HEK293 (cell line): ENCODE data around the gene TSPAN1.

ENCODE experiments used
- BCL11A ChIP-seq: fragments of 450-650 bp; formaldehyde crosslinking; IDR thresholded peaks from 2 replicates; pipeline ENCODE4 v1.5.1; 2016; ENCODE audit warnings: low read depth, missing biosample characterization, missing genetic modification characterization
- GLI2 ChIP-seq: fragments of 450-650 bp; formaldehyde crosslinking; IDR thresholded peaks from 2 replicates; pipeline ENCODE4; 2017; ENCODE audit warnings: missing biosample characterization, missing genetic modification characterization, low read depth, borderline replicate concordance
- GLI4 ChIP-seq: fragments of 450-650 bp; formaldehyde crosslinking; IDR thresholded peaks from 2 replicates; pipeline ENCODE4 v1.5.1; 2016; ENCODE audit warnings: missing biosample characterization, missing genetic modification characterization
- SCRT2 ChIP-seq: fragments of 450-650 bp; formaldehyde crosslinking; IDR thresholded peaks from 2 replicates; pipeline ENCODE4 v1.5.1; 2016; ENCODE audit warnings: missing biosample characterization, missing genetic modification characterization
- ZBTB48 ChIP-seq: fragments of 450-650 bp; formaldehyde crosslinking; IDR thresholded peaks from 2 replicates; pipeline ENCODE4 v1.5.1; 2016; ENCODE audit warnings: missing biosample characterization, missing genetic modification characterization
- ZNF114 ChIP-seq: fragments of 450-650 bp; formaldehyde crosslinking; IDR thresholded peaks from 2 replicates; pipeline ENCODE4 v1.5.0; 2017; ENCODE audit warnings: missing biosample characterization, missing genetic modification characterization
- ZNF132 ChIP-seq: fragments of 450-650 bp; formaldehyde crosslinking; IDR thresholded peaks from 2 replicates; pipeline ENCODE4 v1.5.1; 2017; ENCODE audit warnings: missing biosample characterization, missing genetic modification characterization, borderline replicate concordance
- ZNF133 ChIP-seq: fragments of 450-650 bp; formaldehyde crosslinking; IDR thresholded peaks from 2 replicates; pipeline ENCODE4 v1.5.1; 2016; ENCODE audit warnings: missing biosample characterization, missing genetic modification characterization
- ZNF202 ChIP-seq: fragments of 450-650 bp; formaldehyde crosslinking; IDR thresholded peaks from 2 replicates; pipeline ENCODE4 v1.5.1; 2016; ENCODE audit warnings: missing biosample characterization, missing genetic modification characterization, borderline replicate concordance
- ZNF221 ChIP-seq: fragments of 450-650 bp; formaldehyde crosslinking; IDR thresholded peaks from 2 replicates; pipeline ENCODE4 v1.5.1; 2017; ENCODE audit warnings: missing biosample characterization, missing genetic modification characterization, borderline replicate concordance
- ZNF23 ChIP-seq: fragments of 450-650 bp; formaldehyde crosslinking; IDR thresholded peaks from 2 replicates; pipeline ENCODE4 v1.5.1; 2016; ENCODE audit warnings: missing biosample characterization, missing genetic modification characterization, borderline replicate concordance
- ZNF239 ChIP-seq: fragments of 450-650 bp; formaldehyde crosslinking; IDR thresholded peaks from 2 replicates; pipeline ENCODE4 v1.5.1; 2016; ENCODE audit warnings: missing biosample characterization, missing genetic modification characterization
- ZNF292 ChIP-seq: fragments of 450-650 bp; formaldehyde crosslinking; IDR thresholded peaks from 2 replicates; pipeline ENCODE4 v1.5.1; 2016; ENCODE audit warnings: low read depth, missing biosample characterization, missing genetic modification characterization, borderline replicate concordance
- ZNF324 ChIP-seq: fragments of 450-650 bp; formaldehyde crosslinking; IDR thresholded peaks from 2 replicates; pipeline ENCODE4 v1.5.1; 2016; ENCODE audit warnings: missing biosample characterization, missing genetic modification characterization
- ZNF335 ChIP-seq: fragments of 450-650 bp; formaldehyde crosslinking; conservative IDR thresholded peaks from 2 replicates; pipeline ENCODE4 v1.5.1; 2016; ENCODE audit warnings: missing biosample characterization, missing genetic modification characterization
- ZNF354C ChIP-seq: fragments of 450-650 bp; formaldehyde crosslinking; IDR thresholded peaks from 2 replicates; pipeline ENCODE4 v1.5.1; 2016; ENCODE audit warnings: missing biosample characterization, missing genetic modification characterization, low read depth, borderline replicate concordance
- ZNF394 ChIP-seq: fragments of 450-650 bp; formaldehyde crosslinking; IDR thresholded peaks from 2 replicates; pipeline ENCODE4 v1.5.1; 2016; ENCODE audit warnings: missing biosample characterization, missing genetic modification characterization, mild to moderate bottlenecking, moderate library complexity, borderline replicate concordance
- ZNF416 ChIP-seq: fragments of 450-650 bp; formaldehyde crosslinking; IDR thresholded peaks from 2 replicates; pipeline ENCODE4 v1.5.1; 2016; ENCODE audit warnings: missing biosample characterization, missing genetic modification characterization
- ZNF473 ChIP-seq: fragments of 450-650 bp; formaldehyde crosslinking; IDR thresholded peaks from 2 replicates; pipeline ENCODE4 v1.5.1; 2017; ENCODE audit warnings: missing biosample characterization, missing genetic modification characterization
- ZNF510 ChIP-seq: fragments of 450-650 bp; formaldehyde crosslinking; IDR thresholded peaks from 2 replicates; pipeline ENCODE4 v1.5.1; 2018; ENCODE audit warnings: mild to moderate bottlenecking, missing genetic modification characterization, missing biosample characterization; ENCODE audit not compliant: insufficient replicate concordance
- ZNF596 ChIP-seq: fragments of 450-650 bp; IDR thresholded peaks from 2 replicates; pipeline ENCODE4 v1.5.0; 2018; ENCODE audit warnings: missing biosample characterization, mild to moderate bottlenecking, missing genetic modification characterization, moderate library complexity
- ZNF600 ChIP-seq: fragments of 450-650 bp; formaldehyde crosslinking; IDR thresholded peaks from 2 replicates; pipeline ENCODE4 v1.5.1; 2016; ENCODE audit warnings: missing biosample characterization, missing genetic modification characterization
- ZNF777 ChIP-seq: fragments of 450-650 bp; formaldehyde crosslinking; IDR thresholded peaks from 2 replicates; pipeline ENCODE4 v1.5.1; 2017; ENCODE audit warnings: missing biosample characterization, missing genetic modification characterization, borderline replicate concordance
- ZSCAN23 ChIP-seq: fragments of 450-650 bp; formaldehyde crosslinking; IDR thresholded peaks from 2 replicates; pipeline ENCODE4 v1.5.1; 2016; ENCODE audit warnings: missing biosample characterization, missing genetic modification characterization
- TF ChIP-seq, protein P1 (sequence below): fragments of 450-650 bp; formaldehyde crosslinking; IDR thresholded peaks from 2 replicates; pipeline ENCODE4 v1.5.1; 2016; ENCODE audit warnings: missing biosample characterization, missing genetic modification characterization
- TF ChIP-seq, protein P2 (sequence below): fragments of 450-650 bp; formaldehyde crosslinking; IDR thresholded peaks from 2 replicates; pipeline ENCODE4 v1.5.1; 2016; ENCODE audit warnings: missing biosample characterization, missing genetic modification characterization
- TF ChIP-seq, protein P3 (sequence below): fragments of 450-650 bp; formaldehyde crosslinking; IDR thresholded peaks from 2 replicates; pipeline ENCODE4 v1.5.1; 2016; ENCODE audit warnings: missing biosample characterization, missing genetic modification characterization
- TF ChIP-seq, protein P4 (sequence below): fragments of 450-650 bp; formaldehyde crosslinking; IDR thresholded peaks from 2 replicates; pipeline ENCODE4 v1.5.1; 2016; ENCODE audit warnings: missing biosample characterization, missing genetic modification characterization
- TF ChIP-seq, protein P5 (sequence below): fragments of 450-650 bp; formaldehyde crosslinking; IDR thresholded peaks from 2 replicates; pipeline ENCODE4 v1.5.1; 2016; ENCODE audit warnings: missing biosample characterization, missing genetic modification characterization
- TF ChIP-seq, protein P6 (sequence below): fragments of 450-650 bp; formaldehyde crosslinking; IDR thresholded peaks from 2 replicates; pipeline ENCODE4; 2016; ENCODE audit warnings: missing biosample characterization, missing genetic modification characterization

Gene TSPAN1

DNA sequence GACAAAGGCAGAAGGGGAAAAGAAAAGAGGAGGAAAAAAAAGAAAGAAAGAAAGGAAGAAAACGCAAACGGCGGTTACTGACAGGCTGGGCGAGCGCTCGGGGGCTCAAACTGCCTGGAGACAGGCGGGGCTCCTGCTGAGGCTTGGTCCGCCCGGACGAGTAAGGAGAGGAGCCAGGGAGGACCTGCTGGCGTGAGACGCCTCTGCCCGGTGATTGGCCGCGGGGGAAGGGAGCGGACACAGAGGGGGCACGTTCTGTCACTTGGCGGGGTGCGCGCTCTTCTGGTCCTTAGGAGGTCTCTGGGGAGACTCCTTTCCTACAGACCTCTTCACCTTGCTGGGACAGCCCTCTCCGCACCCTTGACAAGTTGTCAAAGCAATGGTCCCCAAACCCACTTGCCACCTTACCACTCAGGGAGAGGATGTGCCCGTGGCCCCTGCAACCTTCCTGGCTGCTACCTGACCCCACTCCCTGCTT is 41.7 kb upstream of the TSPAN1 start (continued):
- TF ChIP-seq, protein P1, sequence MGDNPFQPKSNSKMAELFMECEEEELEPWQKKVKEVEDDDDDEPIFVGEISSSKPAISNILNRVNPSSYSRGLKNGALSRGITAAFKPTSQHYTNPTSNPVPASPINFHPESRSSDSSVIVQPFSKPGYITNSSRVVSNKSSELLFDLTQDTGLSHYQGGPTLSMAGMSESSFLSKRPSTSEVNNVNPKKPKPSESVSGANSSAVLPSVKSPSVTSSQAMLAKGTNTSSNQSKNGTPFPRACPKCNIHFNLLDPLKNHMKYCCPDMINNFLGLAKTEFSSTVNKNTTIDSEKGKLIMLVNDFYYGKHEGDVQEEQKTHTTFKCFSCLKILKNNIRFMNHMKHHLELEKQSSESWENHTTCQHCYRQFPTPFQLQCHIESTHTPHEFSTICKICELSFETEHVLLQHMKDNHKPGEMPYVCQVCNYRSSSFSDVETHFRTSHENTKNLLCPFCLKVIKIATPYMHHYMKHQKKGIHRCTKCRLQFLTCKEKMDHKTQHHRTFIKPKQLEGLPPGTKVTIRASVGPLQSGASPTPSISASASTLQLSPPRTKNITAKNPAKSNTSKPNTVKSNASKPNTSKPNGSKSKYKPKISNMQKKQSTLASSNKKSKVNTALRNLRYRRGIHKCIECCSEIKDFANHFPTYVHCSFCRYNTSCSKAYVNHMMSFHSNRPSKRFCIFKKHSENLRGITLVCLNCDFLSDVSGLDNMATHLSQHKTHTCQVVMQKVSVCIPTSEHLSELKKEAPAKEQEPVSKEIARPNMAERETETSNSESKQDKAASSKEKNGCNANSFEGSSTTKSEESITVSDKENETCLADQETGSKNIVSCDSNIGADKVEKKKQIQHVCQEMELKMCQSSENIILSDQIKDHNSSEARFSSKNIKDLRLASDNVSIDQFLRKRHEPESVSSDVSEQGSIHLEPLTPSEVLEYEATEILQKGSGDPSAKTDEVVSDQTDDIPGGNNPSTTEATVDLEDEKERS = no peak
- TF ChIP-seq ZNF132 = no peak
- TF ChIP-seq, protein P2, sequence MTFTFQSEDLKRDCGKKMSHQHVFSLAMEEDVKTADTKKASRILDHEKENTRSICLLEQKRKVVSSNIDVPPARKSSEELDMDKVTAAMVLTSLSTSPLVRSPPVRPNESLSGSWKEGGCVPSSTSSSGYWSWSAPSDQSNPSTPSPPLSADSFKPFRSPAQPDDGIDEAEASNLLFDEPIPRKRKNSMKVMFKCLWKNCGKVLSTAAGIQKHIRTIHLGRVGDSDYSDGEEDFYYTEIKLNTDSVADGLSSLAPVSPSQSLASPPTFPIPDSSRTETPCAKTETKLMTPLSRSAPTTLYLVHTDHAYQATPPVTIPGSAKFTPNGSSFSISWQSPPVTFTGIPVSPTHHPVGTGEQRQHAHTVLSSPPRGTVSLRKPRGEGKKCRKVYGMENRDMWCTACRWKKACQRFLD = 0 out of 2 replicates have a peak, but pooled peaks have one; percentile 88
- peak; percentile 99 for TF ChIP-seq ZNF335 (tag by site-specific recombination)
- no peak for TF ChIP-seq ZNF239 (tag by site-specific recombination)
- TF ChIP-seq BCL11A (tag by site-specific recombination) = 0 out of 2 replicates have a peak, but pooled peaks have one; percentile 12
- TF ChIP-seq ZNF114 (tag by site-specific recombination) = no peak
- no peak for TF ChIP-seq ZNF221 (tag by site-specific recombination)
- TF ChIP-seq ZNF133 (tag by site-specific recombination) = no peak
- TF ChIP-seq GLI2 (tag by site-specific recombination) = no peak
- no peak for TF ChIP-seq ZSCAN23
- TF ChIP-seq ZBTB48 (tag by site-specific recombination) = peak; percentile 88
- TF ChIP-seq, protein P3, sequence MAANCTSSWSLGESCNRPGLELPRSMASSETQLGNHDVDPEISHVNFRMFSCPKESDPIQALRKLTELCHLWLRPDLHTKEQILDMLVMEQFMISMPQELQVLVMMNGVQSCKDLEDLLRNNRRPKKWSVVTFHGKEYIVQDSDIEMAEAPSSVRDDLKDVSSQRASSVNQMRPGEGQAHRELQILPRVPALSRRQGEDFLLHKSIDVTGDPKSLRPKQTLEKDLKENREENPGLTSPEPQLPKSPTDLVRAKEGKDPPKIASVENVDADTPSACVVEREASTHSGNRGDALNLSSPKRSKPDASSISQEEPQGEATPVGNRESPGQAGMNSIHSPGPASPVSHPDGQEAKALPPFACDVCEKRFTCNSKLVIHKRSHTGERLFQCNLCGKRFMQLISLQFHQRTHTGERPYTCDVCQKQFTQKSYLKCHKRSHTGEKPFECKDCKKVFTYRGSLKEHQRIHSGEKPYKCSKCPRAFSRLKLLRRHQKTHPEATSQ (tag by site-specific recombination) = no peak
- no peak for TF ChIP-seq ZNF777 (tag by site-specific recombination)
- TF ChIP-seq ZNF23 (tag by site-specific recombination) = no peak
- peak; percentile 44 for TF ChIP-seq ZNF600 (tag by site-specific recombination)
- TF ChIP-seq ZNF416 (tag by site-specific recombination) = no peak
- TF ChIP-seq GLI4 (tag by site-specific recombination) = no peak
- TF ChIP-seq ZNF324 = peak; percentile 16; the same call in 1 of the 2 replicates
- TF ChIP-seq, protein P4, sequence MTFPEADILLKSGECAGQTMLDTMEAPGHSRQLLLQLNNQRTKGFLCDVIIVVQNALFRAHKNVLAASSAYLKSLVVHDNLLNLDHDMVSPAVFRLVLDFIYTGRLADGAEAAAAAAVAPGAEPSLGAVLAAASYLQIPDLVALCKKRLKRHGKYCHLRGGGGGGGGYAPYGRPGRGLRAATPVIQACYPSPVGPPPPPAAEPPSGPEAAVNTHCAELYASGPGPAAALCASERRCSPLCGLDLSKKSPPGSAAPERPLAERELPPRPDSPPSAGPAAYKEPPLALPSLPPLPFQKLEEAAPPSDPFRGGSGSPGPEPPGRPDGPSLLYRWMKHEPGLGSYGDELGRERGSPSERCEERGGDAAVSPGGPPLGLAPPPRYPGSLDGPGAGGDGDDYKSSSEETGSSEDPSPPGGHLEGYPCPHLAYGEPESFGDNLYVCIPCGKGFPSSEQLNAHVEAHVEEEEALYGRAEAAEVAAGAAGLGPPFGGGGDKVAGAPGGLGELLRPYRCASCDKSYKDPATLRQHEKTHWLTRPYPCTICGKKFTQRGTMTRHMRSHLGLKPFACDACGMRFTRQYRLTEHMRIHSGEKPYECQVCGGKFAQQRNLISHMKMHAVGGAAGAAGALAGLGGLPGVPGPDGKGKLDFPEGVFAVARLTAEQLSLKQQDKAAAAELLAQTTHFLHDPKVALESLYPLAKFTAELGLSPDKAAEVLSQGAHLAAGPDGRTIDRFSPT (tag by site-specific recombination) = no peak
- no peak for TF ChIP-seq ZNF473 (tag by site-specific recombination)
- TF ChIP-seq ZNF510 (tag by site-specific recombination) = no peak
- TF ChIP-seq, protein P5, sequence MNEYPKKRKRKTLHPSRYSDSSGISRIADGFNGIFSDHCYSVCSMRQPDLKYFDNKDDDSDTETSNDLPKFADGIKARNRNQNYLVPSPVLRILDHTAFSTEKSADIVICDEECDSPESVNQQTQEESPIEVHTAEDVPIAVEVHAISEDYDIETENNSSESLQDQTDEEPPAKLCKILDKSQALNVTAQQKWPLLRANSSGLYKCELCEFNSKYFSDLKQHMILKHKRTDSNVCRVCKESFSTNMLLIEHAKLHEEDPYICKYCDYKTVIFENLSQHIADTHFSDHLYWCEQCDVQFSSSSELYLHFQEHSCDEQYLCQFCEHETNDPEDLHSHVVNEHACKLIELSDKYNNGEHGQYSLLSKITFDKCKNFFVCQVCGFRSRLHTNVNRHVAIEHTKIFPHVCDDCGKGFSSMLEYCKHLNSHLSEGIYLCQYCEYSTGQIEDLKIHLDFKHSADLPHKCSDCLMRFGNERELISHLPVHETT (tag by site-specific recombination) = 0 out of 2 replicates have a peak, but pooled peaks have one; percentile 19
- peak; percentile 50; the same call in 1 of the 2 replicates for TF ChIP-seq ZNF394 (tag by site-specific recombination)
- TF ChIP-seq, protein P6, sequence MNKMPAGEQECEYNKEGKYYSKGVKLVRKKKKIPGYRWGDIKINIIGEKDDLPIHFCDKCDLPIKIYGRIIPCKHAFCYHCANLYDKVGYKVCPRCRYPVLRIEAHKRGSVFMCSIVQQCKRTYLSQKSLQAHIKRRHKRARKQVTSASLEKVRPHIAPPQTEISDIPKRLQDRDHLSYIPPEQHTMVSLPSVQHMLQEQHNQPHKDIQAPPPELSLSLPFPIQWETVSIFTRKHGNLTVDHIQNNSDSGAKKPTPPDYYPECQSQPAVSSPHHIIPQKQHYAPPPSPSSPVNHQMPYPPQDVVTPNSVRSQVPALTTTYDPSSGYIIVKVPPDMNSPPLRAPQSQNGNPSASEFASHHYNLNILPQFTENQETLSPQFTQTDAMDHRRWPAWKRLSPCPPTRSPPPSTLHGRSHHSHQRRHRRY (tag by site-specific recombination) = no peak
- no peak for TF ChIP-seq SCRT2 (tag by site-specific recombination)
- 0 out of 2 replicates have a peak, but pooled peaks have one; percentile 12 for TF ChIP-seq ZNF596 (tag by site-specific recombination)
- TF ChIP-seq ZNF354C (tag by site-specific recombination) = no peak
- no peak for TF ChIP-seq ZNF202
- TF ChIP-seq ZNF292 = no peak
